ENCODE measurements around the gene PRPF40A.

PRPF40A gene

GRCh38 chr2:152716805-152717227, 445 bp downstream of the PRPF40A start:
- peak; percentile 70 for DNase-seq

- DNase-seq: peak; percentile 85
Observed at GRCh38 chr2:152715854-152716428, 1.3 kb downstream of the PRPF40A start.

GRCh38 chr2:152715112-152715511, 2.1 kb downstream of the PRPF40A start:
- no peak for DNase-seq

GRCh38 chr2:152710713-152711112, 6.5 kb downstream of the PRPF40A start:
- no peak for DNase-seq

GRCh38 chr2:152708742-152709141, 8.5 kb downstream of the PRPF40A start:
- no peak for DNase-seq

GRCh38 chr2:152706477-152707021, 10.7 kb downstream of the PRPF40A start:
- DNase-seq: no peak

- DNase-seq: no peak
Observed at GRCh38 chr2:152701198-152701597, 16.1 kb downstream of the PRPF40A start.

GRCh38 chr2:152696476-152696875, 20.8 kb downstream of the PRPF40A start:
- no peak for DNase-seq

- DNase-seq: no peak
Observed at GRCh38 chr2:152695763-152696162, 21.5 kb downstream of the PRPF40A start.

- peak; percentile 71 for DNase-seq
Observed at GRCh38 chr2:152694161-152694661, 23.1 kb downstream of the PRPF40A start.

- no peak for DNase-seq
Observed at GRCh38 chr2:152693033-152693432, 24.2 kb downstream of the PRPF40A start.

- no peak for DNase-seq
Observed at GRCh38 chr2:152686321-152686720, 30.9 kb downstream of the PRPF40A start.

- no peak for DNase-seq
Observed at GRCh38 chr2:152683400-152683799, 33.9 kb downstream of the PRPF40A start.

- no peak for DNase-seq
Observed at GRCh38 chr2:152682663-152683062, 34.6 kb downstream of the PRPF40A start.

- no peak for DNase-seq
Observed at GRCh38 chr2:152678808-152679207, 38.5 kb downstream of the PRPF40A start.

- DNase-seq: no peak
Observed at GRCh38 chr2:152676461-152676860, 40.8 kb downstream of the PRPF40A start.

- DNase-seq: no peak
Observed at GRCh38 chr2:152674334-152674733, 42.9 kb downstream of the PRPF40A start.

- DNase-seq: no peak
Observed at GRCh38 chr2:152664725-152665124, 52.5 kb downstream of the PRPF40A start.

GRCh38 chr2:152661076-152661475, 56.2 kb downstream of the PRPF40A start:
- no peak for DNase-seq

- DNase-seq: no peak
Observed at GRCh38 chr2:152658221-152658620, 59.0 kb downstream of the PRPF40A start.

GRCh38 chr2:152657043-152657442, 60.2 kb downstream of the PRPF40A start:
- DNase-seq: no peak

GRCh38 chr2:152655880-152656279, 61.4 kb downstream of the PRPF40A start:
- DNase-seq: no peak

GRCh38 chr2:152651834-152652233, 65.4 kb downstream of the PRPF40A start:
- no peak for DNase-seq

GRCh38 chr2:152650768-152651371, 66.4 kb downstream of the PRPF40A start:
- no peak for DNase-seq

- no peak for DNase-seq
Observed at GRCh38 chr2:152649997-152650396, 67.3 kb downstream of the PRPF40A start.

All from hematopoietic multipotent progenitor cell treated with erythropoietin and hydrocortisone succinate and interleukin-3 and kit ligand, for 8 days (in vitro differentiated cells).